ENCODE results near the gene ETV5. TPM values are rescaled to one million over a fixed set of nuclear protein-coding genes. Genes with fewer than 3 reads are reported as not detected.

ETV5 gene
- total and polyA plus RNA-seq, 2 of the 4 experiments (the other 2 are of a cell fraction) = 15.7 to 20.1 TPM

DNA sequence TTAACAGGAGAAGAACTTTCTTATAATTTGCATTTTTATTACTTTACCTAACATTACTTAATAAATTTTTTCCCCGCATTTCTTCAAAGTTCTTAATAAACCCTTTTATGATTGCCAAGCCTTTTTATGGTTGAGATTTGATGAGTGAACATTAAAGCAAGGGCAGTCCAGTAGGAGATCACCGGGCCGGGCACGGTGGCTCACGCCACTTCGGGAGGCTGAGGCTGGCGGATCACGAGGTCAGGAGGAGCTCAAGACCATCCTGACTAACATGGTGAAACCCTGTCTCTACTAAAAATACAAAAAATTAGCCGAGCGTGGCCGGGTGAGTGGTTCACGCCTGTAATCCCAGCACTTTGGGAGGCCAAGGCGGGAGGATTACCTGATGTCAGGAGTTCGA, 109.7 kb downstream of the ETV5 start:
- ChIA-PET CTCF (no interaction called here), POLR2A (ENCODE audit: unreplicated experiment) (no interaction called here)
- Histone ChIP-seq H2BK20ac (ENCODE audit: low read depth, low read length) (no peak overlapping the region), H3K27me3 (ENCODE audit: control insufficient read depth, insufficient read depth, low read length) (peaks cover 8% of the 10 kb centered on the region), H2BK15ac (ENCODE audit: low read depth, low read length) (no peak overlapping the region), H3K4ac (ENCODE audit: low read depth, low read length) (no peak overlapping the region), H4K8ac (ENCODE audit: low read depth in 2 of 2, low read length in 2 of 2) (no peak overlapping the region), H3K18ac (ENCODE audit: low read depth, low read length) (no peak overlapping the region), H2AFZ (replicated peaks; ENCODE audit: low read length, poor library complexity) (no peak overlapping the region), H2BK120ac (ENCODE audit: low read depth, low read length) (no peak overlapping the region), H3K56ac (ENCODE audit: extremely low read depth, insufficient read depth, low read length) (no peak overlapping the region), H2BK5ac (ENCODE audit: low read depth, low read length, poor library complexity, severe bottlenecking) (no peak overlapping the region), H3K36me3 (ENCODE audit: control insufficient read depth, insufficient read depth, low read length) (no peaks in the 10 kb centered on the region), H2AK9ac (replicated peaks; ENCODE audit: low read depth, low read length, poor library complexity) (no peak overlapping the region), H3K4me2 (ENCODE audit: low read depth, low read length) (no peak overlapping the region), H3K79me1 (ENCODE audit: low read depth in 1 of 2, low read length in 2 of 2) (no peaks in the 10 kb centered on the region), H3K14ac (replicated peaks; ENCODE audit: low read depth, low read length) (no peak overlapping the region), H3K23ac (ENCODE audit: low read depth, low read length) (no peak overlapping the region), H4K20me1 (ENCODE audit: insufficient read depth, low read length) (no peaks in the 10 kb centered on the region), H2AK5ac (ENCODE audit: low read depth, low read length) (no peak overlapping the region), H3K9ac (ENCODE audit: low read depth, low read length) (no peak overlapping the region), H3K9me3 (ENCODE audit: control insufficient read depth, insufficient read depth, low read length) (no peaks in the 10 kb centered on the region), H3K4me3 (ENCODE audit: insufficient read depth, low read depth, low read length) (no peak overlapping the region), H4K91ac (ENCODE audit: insufficient read depth, low read depth, low read length) (no peak overlapping the region), H4K5ac (ENCODE audit: low read depth, low read length) (no peak overlapping the region), H3K9me1 (ENCODE audit: insufficient read depth, low read length) (no peaks in the 10 kb centered on the region; the same call in 1 of the 2 replicates), H3K4me1 (ENCODE audit: control insufficient read depth, insufficient read depth, low read length) (peaks cover 3% of the 10 kb centered on the region), H3K27ac (ENCODE audit: insufficient read depth, low read length) (no peak overlapping the region)
- TF ChIP-seq BHLHE40 (IDR thresholded peaks at IDR 0.05; ENCODE audit: low read depth, low read length) = no peak
- TF ChIP-seq, protein P1, sequence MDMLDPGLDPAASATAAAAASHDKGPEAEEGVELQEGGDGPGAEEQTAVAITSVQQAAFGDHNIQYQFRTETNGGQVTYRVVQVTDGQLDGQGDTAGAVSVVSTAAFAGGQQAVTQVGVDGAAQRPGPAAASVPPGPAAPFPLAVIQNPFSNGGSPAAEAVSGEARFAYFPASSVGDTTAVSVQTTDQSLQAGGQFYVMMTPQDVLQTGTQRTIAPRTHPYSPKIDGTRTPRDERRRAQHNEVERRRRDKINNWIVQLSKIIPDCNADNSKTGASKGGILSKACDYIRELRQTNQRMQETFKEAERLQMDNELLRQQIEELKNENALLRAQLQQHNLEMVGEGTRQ (IDR thresholded peaks at IDR 0.05; ENCODE audit: low read depth, low read length) = no peak
- no peak for TF ChIP-seq RCOR1 (IDR thresholded peaks at IDR 0.05; ENCODE audit: insufficient replicate concordance, low read length)
- TF ChIP-seq MAZ (IDR thresholded peaks at IDR 0.05; ENCODE audit: borderline replicate concordance, low read depth, low read length) = no peak
- no peak for TF ChIP-seq MAFK (IDR thresholded peaks at IDR 0.05; ENCODE audit: low read depth, low read length)
- no peak for TF ChIP-seq NFE2L2 (IDR thresholded peaks at IDR 0.05; ENCODE audit: low read depth, low read length)
- TF ChIP-seq RFX5 (IDR thresholded peaks at IDR 0.05; ENCODE audit: low read depth, low read length) = no peak
- TF ChIP-seq FOS (IDR thresholded peaks at IDR 0.05; ENCODE audit: low read depth, low read length) = no peak
- TF ChIP-seq SMC3 (IDR thresholded peaks at IDR 0.05; ENCODE audit: low read depth, low read length) = no peak
- TF ChIP-seq POLR2A (IDR thresholded peaks at IDR 0.05; ENCODE audit: low read depth, low read length) = no peak
- no peak for TF ChIP-seq ELK1 (IDR thresholded peaks at IDR 0.05; ENCODE audit: borderline replicate concordance, low read depth, low read length)
- no peak for TF ChIP-seq MXI1 (IDR thresholded peaks at IDR 0.05; ENCODE audit: borderline replicate concordance, low read depth, low read length)
- no peak for TF ChIP-seq RAD21 (IDR thresholded peaks at IDR 0.05; ENCODE audit: low read length)
- no peak for TF ChIP-seq CEBPB (IDR thresholded peaks at IDR 0.05; ENCODE audit: low read depth, low read length)
- TF ChIP-seq, protein P2, sequence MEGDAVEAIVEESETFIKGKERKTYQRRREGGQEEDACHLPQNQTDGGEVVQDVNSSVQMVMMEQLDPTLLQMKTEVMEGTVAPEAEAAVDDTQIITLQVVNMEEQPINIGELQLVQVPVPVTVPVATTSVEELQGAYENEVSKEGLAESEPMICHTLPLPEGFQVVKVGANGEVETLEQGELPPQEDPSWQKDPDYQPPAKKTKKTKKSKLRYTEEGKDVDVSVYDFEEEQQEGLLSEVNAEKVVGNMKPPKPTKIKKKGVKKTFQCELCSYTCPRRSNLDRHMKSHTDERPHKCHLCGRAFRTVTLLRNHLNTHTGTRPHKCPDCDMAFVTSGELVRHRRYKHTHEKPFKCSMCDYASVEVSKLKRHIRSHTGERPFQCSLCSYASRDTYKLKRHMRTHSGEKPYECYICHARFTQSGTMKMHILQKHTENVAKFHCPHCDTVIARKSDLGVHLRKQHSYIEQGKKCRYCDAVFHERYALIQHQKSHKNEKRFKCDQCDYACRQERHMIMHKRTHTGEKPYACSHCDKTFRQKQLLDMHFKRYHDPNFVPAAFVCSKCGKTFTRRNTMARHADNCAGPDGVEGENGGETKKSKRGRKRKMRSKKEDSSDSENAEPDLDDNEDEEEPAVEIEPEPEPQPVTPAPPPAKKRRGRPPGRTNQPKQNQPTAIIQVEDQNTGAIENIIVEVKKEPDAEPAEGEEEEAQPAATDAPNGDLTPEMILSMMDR (conservative IDR thresholded peaks at IDR 0.05; ENCODE audit: low read depth, low read length) = no peak
- no peak for TF ChIP-seq CHD1 (IDR thresholded peaks at IDR 0.05; ENCODE audit: low read depth, low read length)
- intact Hi-C loops (cut with micrococcal nuclease) = no loop called here
- DNase-seq (no peak), ATAC-seq (ENCODE audit: low read depth) (no peak)
- dilution Hi-C loops (cut with HindIII; ENCODE audit: low sequenced_read_pairs, unreplicated experiment) = no loop called here
- no TSS peak for BruUV-seq (replicated peaks)
- in situ Hi-C loops (cut with MboI; ENCODE audit: low sequenced_read_pairs) = loop anchor here (25.0 kb wide), 1 partner anchor 813 kb away; the partner anchor contains the start of gene RFC4
- 93 to 100% methylated on average over 1 to 3 of the region's 14 CpGs for WGBS, 2 experiments (ENCODE audit: extremely low coverage in 2 of 2, insufficient read length in 1 of 2)

Measured in IMR-90 (cell line).